OCI-LY1 (cell line): ENCODE measurements around the gene FLII.

Source experiments
- H2AFZ ChIP-seq: fragments of 200-600 bp; sonication (generic), shearing (Covaris generic); 2 replicates; pipeline ENCODE4 v1.6.0; 2014; ENCODE audit warnings: antibody characterized with exemption, mild to moderate bottlenecking, low read length
- H3F3A ChIP-seq: fragments of 200-600 bp; sonication (generic), shearing (Covaris generic); 2 replicates; pipeline ENCODE4 v1.6.0; 2014; ENCODE audit warnings: mild to moderate bottlenecking, antibody characterized with exemption, low read length, moderate library complexity; ENCODE audit not compliant: insufficient read depth
- H3K27ac ChIP-seq: fragments of 200-600 bp; sonication (generic); 2 replicates; pipeline ENCODE4 v1.5.1; 2014; ENCODE audit warnings: low read length, mixed run types, mild to moderate bottlenecking, low read depth; ENCODE audit not compliant: poor library complexity, severe bottlenecking
- H3K27me3 ChIP-seq: fragments of 200-600 bp; sonication (generic); 2 replicates; pipeline ENCODE4 v1.6.0; 2014; ENCODE audit warnings: antibody characterized with exemption, mild to moderate bottlenecking, low read length, moderate library complexity; ENCODE audit not compliant: insufficient read depth
- H3K36me3 ChIP-seq: fragments of 200-600 bp; sonication (generic); 2 replicates; pipeline ENCODE4 v1.6.1; 2014; ENCODE audit warnings: mild to moderate bottlenecking, antibody characterized with exemption, low read length, moderate library complexity, mixed read lengths; ENCODE audit not compliant: insufficient read depth
- H3K4me1 ChIP-seq: fragments of 200-600 bp; sonication (generic); 2 replicates; pipeline ENCODE4 v1.5.1; 2014; ENCODE audit warnings: mild to moderate bottlenecking, low read length, moderate library complexity; ENCODE audit not compliant: insufficient read depth, severe bottlenecking
- H3K4me2 ChIP-seq: fragments of 200-600 bp; sonication (generic), shearing (Covaris generic); 2 replicates; pipeline ENCODE4 v1.6.1; 2014; ENCODE audit warnings: low read length
- H3K4me3 ChIP-seq: fragments of 200-600 bp; sonication (generic); 2 replicates; pipeline ENCODE4 v1.5.1; 2014; ENCODE audit warnings: low read length, low read depth, mild to moderate bottlenecking, mixed read lengths; ENCODE audit not compliant: poor library complexity, severe bottlenecking
- H3K79me2 ChIP-seq: fragments of 200-600 bp; shearing (Covaris generic); 2 replicates; pipeline ENCODE4 v1.6.1; 2016; ENCODE audit warnings: mixed run types, low read length, mixed read lengths; ENCODE audit not compliant: insufficient read depth
- H3K9ac ChIP-seq: fragments of 200-600 bp; sonication (generic), shearing (Covaris generic); 2 replicates; pipeline ENCODE4 v1.6.1; 2014; ENCODE audit warnings: mild to moderate bottlenecking, low read length, mixed read lengths
- H3K9me2 ChIP-seq: fragments of 200-600 bp; sonication (generic), shearing (Covaris generic); 2 replicates; pipeline ENCODE4 v1.6.1; 2014; ENCODE audit warnings: low read depth, mild to moderate bottlenecking, low read length, mixed read lengths
- H3K9me3 ChIP-seq: fragments of 200-600 bp; shearing (Covaris generic); 2 replicates; pipeline ENCODE4 v1.6.1; 2014; ENCODE audit warnings: low read length, mixed read lengths
- H4K20me1 ChIP-seq: fragments of 200-600 bp; sonication (generic), shearing (Covaris generic); 2 replicates; pipeline ENCODE4 v1.6.0; 2016; ENCODE audit warnings: mild to moderate bottlenecking, low read length; ENCODE audit not compliant: insufficient read depth
- EZH2 ChIP-seq: fragments of 200-600 bp; sonication (generic), shearing (Covaris generic); IDR thresholded peaks from 2 replicates; pipeline ENCODE4 v1.8.0; 2017; ENCODE audit warnings: borderline replicate concordance, mixed run types, mild to moderate bottlenecking, antibody characterized with exemption, low read length, moderate library complexity, mixed read lengths
- TF ChIP-seq, protein P1 (sequence below): fragments of 200-600 bp; sonication (generic), shearing (Covaris generic); IDR thresholded peaks from 2 replicates; pipeline ENCODE4 v1.5.1; 2017; ENCODE audit warnings: mild to moderate bottlenecking, antibody characterized with exemption, low read length, moderate library complexity, mixed read lengths

The FLII gene

DNA sequence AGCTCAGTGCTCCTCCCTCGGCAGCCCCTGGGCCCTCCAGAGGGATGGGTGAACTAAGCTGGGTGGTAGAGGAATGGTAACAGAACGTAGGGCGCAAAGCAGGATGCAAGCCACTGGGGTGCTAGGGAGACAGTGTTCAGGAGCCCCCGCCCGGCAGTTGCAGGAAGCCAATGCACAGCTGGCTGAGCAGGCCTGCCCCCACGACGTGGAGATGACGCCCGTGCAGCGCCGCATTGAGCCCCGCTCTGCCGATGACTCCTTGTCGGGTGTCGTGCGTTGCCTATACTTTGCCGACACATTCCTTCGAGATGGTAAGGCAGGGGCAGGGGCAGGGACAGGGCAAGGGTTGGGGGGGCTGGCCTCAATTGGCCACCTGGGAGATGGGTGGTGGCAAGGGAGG lies 20.2 kb downstream of the FLII start:
- H3K36me3 ChIP-seq = no peaks in the 10 kb centered on the region; the same call in 1 of the 2 replicates
- no peaks in the 10 kb centered on the region for H3K9me3 ChIP-seq
- no peak overlapping the region for H3K9ac ChIP-seq
- no peak for TF ChIP-seq EZH2
- TF ChIP-seq, protein P1, sequence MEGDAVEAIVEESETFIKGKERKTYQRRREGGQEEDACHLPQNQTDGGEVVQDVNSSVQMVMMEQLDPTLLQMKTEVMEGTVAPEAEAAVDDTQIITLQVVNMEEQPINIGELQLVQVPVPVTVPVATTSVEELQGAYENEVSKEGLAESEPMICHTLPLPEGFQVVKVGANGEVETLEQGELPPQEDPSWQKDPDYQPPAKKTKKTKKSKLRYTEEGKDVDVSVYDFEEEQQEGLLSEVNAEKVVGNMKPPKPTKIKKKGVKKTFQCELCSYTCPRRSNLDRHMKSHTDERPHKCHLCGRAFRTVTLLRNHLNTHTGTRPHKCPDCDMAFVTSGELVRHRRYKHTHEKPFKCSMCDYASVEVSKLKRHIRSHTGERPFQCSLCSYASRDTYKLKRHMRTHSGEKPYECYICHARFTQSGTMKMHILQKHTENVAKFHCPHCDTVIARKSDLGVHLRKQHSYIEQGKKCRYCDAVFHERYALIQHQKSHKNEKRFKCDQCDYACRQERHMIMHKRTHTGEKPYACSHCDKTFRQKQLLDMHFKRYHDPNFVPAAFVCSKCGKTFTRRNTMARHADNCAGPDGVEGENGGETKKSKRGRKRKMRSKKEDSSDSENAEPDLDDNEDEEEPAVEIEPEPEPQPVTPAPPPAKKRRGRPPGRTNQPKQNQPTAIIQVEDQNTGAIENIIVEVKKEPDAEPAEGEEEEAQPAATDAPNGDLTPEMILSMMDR = no peak
- H3K27me3 ChIP-seq = no peaks in the 10 kb centered on the region
- no peaks in the 10 kb centered on the region for H4K20me1 ChIP-seq
- H3K9me2 ChIP-seq = no peaks in the 10 kb centered on the region
- no peaks in the 10 kb centered on the region for H3K79me2 ChIP-seq
- H3F3A ChIP-seq = no peaks in the 10 kb centered on the region
- H3K4me1 ChIP-seq = no peaks in the 10 kb centered on the region
- H3K27ac ChIP-seq = no peak overlapping the region
- no peak overlapping the region for H3K4me3 ChIP-seq
- H2AFZ ChIP-seq = no peak overlapping the region
- H3K4me2 ChIP-seq = no peak overlapping the region

DNA sequence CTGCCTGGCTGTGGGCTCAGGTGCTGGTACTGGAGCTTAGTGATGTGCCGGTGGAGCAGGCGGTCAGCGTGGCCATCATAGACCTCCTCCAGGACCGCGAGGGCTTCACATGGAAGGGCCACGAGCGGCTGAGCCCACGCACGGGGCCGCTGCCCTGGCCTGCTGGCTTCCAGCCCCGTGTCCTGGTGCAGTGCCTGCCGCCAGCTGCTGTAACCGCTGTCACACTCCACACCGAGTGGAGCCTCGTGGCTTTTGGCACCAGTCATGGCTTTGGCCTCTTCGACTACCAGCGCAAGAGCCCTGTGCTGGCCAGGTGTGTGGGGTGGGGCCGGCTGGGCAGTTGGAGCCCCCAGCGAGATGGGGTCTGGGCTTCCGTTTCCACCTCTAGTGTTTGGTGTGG lies 21.1 kb downstream of the FLII start:
- no peak overlapping the region for H3K27ac ChIP-seq
- H3K4me1 ChIP-seq = no peaks in the 10 kb centered on the region
- H3K4me3 ChIP-seq = no peak overlapping the region
- H3K36me3 ChIP-seq = no peaks in the 10 kb centered on the region; the same call in 1 of the 2 replicates
- H2AFZ ChIP-seq = no peak overlapping the region
- no peak overlapping the region for H3K4me2 ChIP-seq
- H3K9me3 ChIP-seq = no peaks in the 10 kb centered on the region
- H3K27me3 ChIP-seq = no peaks in the 10 kb centered on the region
- no peaks in the 10 kb centered on the region for H3K79me2 ChIP-seq
- no peaks in the 10 kb centered on the region for H4K20me1 ChIP-seq
- TF ChIP-seq, protein P1 = no peak
- no peak for TF ChIP-seq EZH2
- H3K9me2 ChIP-seq = no peaks in the 10 kb centered on the region
- no peaks in the 10 kb centered on the region for H3F3A ChIP-seq
- H3K9ac ChIP-seq = no peak overlapping the region

DNA sequence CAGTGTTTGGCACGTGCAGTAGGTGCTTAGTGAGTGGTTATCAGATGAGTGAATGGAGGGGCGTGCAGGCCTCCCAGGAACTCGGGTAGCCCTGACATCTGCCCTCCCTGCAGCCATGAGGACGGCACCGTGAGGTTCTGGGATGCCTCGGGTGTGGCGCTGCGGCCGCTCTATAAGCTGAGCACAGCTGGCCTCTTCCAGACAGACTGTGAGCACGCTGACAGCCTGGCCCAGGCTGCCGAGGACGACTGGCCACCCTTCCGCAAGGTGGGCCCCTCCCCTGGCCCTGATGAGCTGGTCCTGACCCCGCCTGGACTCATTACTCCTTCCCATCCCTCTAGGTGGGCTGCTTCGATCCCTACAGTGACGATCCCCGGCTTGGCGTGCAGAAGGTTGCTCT lies 22.0 kb downstream of the FLII start:
- Histone ChIP-seq H3K9me2 (no peaks in the 10 kb centered on the region), H3K4me1 (no peaks in the 10 kb centered on the region), H4K20me1 (no peaks in the 10 kb centered on the region), H3K9me3 (no peaks in the 10 kb centered on the region), H3K27ac (no peak overlapping the region), H3K79me2 (no peaks in the 10 kb centered on the region), H3K4me2 (no peak overlapping the region), H3F3A (no peaks in the 10 kb centered on the region), H2AFZ (no peak overlapping the region), H3K9ac (no peak overlapping the region), H3K27me3 (no peaks in the 10 kb centered on the region), H3K36me3 (no peaks in the 10 kb centered on the region; the same call in 1 of the 2 replicates), H3K4me3 (no peak overlapping the region)
- no peak for TF ChIP-seq EZH2
- TF ChIP-seq, protein P1 = no peak
